Activated T-cell treated with anti-CD3 and anti-CD28 coated beads for 1 hour (primary cell): ENCODE results near the gene DENND1A.

Source experiments
- DNase-seq: peaks from one replicate; pipeline ENCODE4 v3.0.0-alpha.2; 2020; ENCODE audit warnings: low read depth

The DENND1A gene

GRCh38 chr9:123389698-123390097 lies 540.2 kb downstream of the DENND1A start:
- no peak for DNase-seq

- no peak for DNase-seq
Observed at GRCh38 chr9:123389070-123389469, 540.9 kb downstream of the DENND1A start.

GRCh38 chr9:123387686-123388085 lies 542.2 kb downstream of the DENND1A start:
- DNase-seq = no peak

GRCh38 chr9:123383512-123384170 lies 546.3 kb downstream of the DENND1A start:
- DNase-seq = no peak

- DNase-seq = no peak
Observed at GRCh38 chr9:123382653-123383511, 547.0 kb downstream of the DENND1A start.

GRCh38 chr9:123380852-123381705 lies 548.8 kb downstream of the DENND1A start:
- DNase-seq = no peak

- no peak for DNase-seq
Observed at GRCh38 chr9:123378956-123379660, 550.8 kb downstream of the DENND1A start.

- no peak for DNase-seq
Observed at GRCh38 chr9:123378025-123378424, 551.9 kb downstream of the DENND1A start.

GRCh38 chr9:123377211-123377971 lies 552.5 kb downstream of the DENND1A start:
- no peak for DNase-seq

GRCh38 chr9:123376218-123377071 lies 553.5 kb downstream of the DENND1A start:
- no peak for DNase-seq

GRCh38 chr9:123375469-123376132 lies 554.3 kb downstream of the DENND1A start:
- DNase-seq = no peak

- no peak for DNase-seq
Observed at GRCh38 chr9:123373946-123374345, 556.0 kb downstream of the DENND1A start.

- no peak for DNase-seq
Observed at GRCh38 chr9:123373447-123373923, 556.4 kb downstream of the DENND1A start.

GRCh38 chr9:123372766-123373446 lies 557.0 kb downstream of the DENND1A start:
- no peak for DNase-seq

GRCh38 chr9:123371805-123372590 lies 557.9 kb downstream of the DENND1A start:
- no peak for DNase-seq

GRCh38 chr9:123371228-123371584 lies 558.7 kb downstream of the DENND1A start:
- no peak for DNase-seq

GRCh38 chr9:123370526-123371227 lies 559.2 kb downstream of the DENND1A start:
- DNase-seq = no peak
